OCI-LY1 (cell line): Measurements from ENCODE around the gene SEMA4G.

Experiments
- H2AFZ ChIP-seq: fragments of 200-600 bp; sonication (generic), shearing (Covaris generic); 2 replicates; pipeline ENCODE4 v1.6.0; 2014; ENCODE audit warnings: antibody characterized with exemption, mild to moderate bottlenecking, low read length
- H3F3A ChIP-seq: fragments of 200-600 bp; sonication (generic), shearing (Covaris generic); 2 replicates; pipeline ENCODE4 v1.6.0; 2014; ENCODE audit warnings: mild to moderate bottlenecking, antibody characterized with exemption, low read length, moderate library complexity; ENCODE audit not compliant: insufficient read depth
- H3K27ac ChIP-seq: fragments of 200-600 bp; sonication (generic); 2 replicates; pipeline ENCODE4 v1.5.1; 2014; ENCODE audit warnings: low read length, mixed run types, mild to moderate bottlenecking, low read depth; ENCODE audit not compliant: poor library complexity, severe bottlenecking
- H3K27me3 ChIP-seq: fragments of 200-600 bp; sonication (generic); 2 replicates; pipeline ENCODE4 v1.6.0; 2014; ENCODE audit warnings: antibody characterized with exemption, mild to moderate bottlenecking, low read length, moderate library complexity; ENCODE audit not compliant: insufficient read depth
- H3K36me3 ChIP-seq: fragments of 200-600 bp; sonication (generic); 2 replicates; pipeline ENCODE4 v1.6.1; 2014; ENCODE audit warnings: mild to moderate bottlenecking, antibody characterized with exemption, low read length, moderate library complexity, mixed read lengths; ENCODE audit not compliant: insufficient read depth
- H3K4me1 ChIP-seq: fragments of 200-600 bp; sonication (generic); 2 replicates; pipeline ENCODE4 v1.5.1; 2014; ENCODE audit warnings: mild to moderate bottlenecking, low read length, moderate library complexity; ENCODE audit not compliant: insufficient read depth, severe bottlenecking
- H3K4me2 ChIP-seq: fragments of 200-600 bp; sonication (generic), shearing (Covaris generic); 2 replicates; pipeline ENCODE4 v1.6.1; 2014; ENCODE audit warnings: low read length
- H3K4me3 ChIP-seq: fragments of 200-600 bp; sonication (generic); 2 replicates; pipeline ENCODE4 v1.5.1; 2014; ENCODE audit warnings: low read length, low read depth, mild to moderate bottlenecking, mixed read lengths; ENCODE audit not compliant: poor library complexity, severe bottlenecking
- H3K79me2 ChIP-seq: fragments of 200-600 bp; shearing (Covaris generic); 2 replicates; pipeline ENCODE4 v1.6.1; 2016; ENCODE audit warnings: mixed run types, low read length, mixed read lengths; ENCODE audit not compliant: insufficient read depth
- H3K9ac ChIP-seq: fragments of 200-600 bp; sonication (generic), shearing (Covaris generic); 2 replicates; pipeline ENCODE4 v1.6.1; 2014; ENCODE audit warnings: mild to moderate bottlenecking, low read length, mixed read lengths
- H3K9me2 ChIP-seq: fragments of 200-600 bp; sonication (generic), shearing (Covaris generic); 2 replicates; pipeline ENCODE4 v1.6.1; 2014; ENCODE audit warnings: low read depth, mild to moderate bottlenecking, low read length, mixed read lengths
- H3K9me3 ChIP-seq: fragments of 200-600 bp; shearing (Covaris generic); 2 replicates; pipeline ENCODE4 v1.6.1; 2014; ENCODE audit warnings: low read length, mixed read lengths
- H4K20me1 ChIP-seq: fragments of 200-600 bp; sonication (generic), shearing (Covaris generic); 2 replicates; pipeline ENCODE4 v1.6.0; 2016; ENCODE audit warnings: mild to moderate bottlenecking, low read length; ENCODE audit not compliant: insufficient read depth
- EZH2 ChIP-seq: fragments of 200-600 bp; sonication (generic), shearing (Covaris generic); IDR thresholded peaks from 2 replicates; pipeline ENCODE4 v1.8.0; 2017; ENCODE audit warnings: borderline replicate concordance, mixed run types, mild to moderate bottlenecking, antibody characterized with exemption, low read length, moderate library complexity, mixed read lengths
- TF ChIP-seq, protein P1 (sequence below): fragments of 200-600 bp; sonication (generic), shearing (Covaris generic); IDR thresholded peaks from 2 replicates; pipeline ENCODE4 v1.5.1; 2017; ENCODE audit warnings: mild to moderate bottlenecking, antibody characterized with exemption, low read length, moderate library complexity, mixed read lengths

Gene SEMA4G

GRCh38 chr10:100939763-100940344 lies 29.4 kb upstream of the SEMA4G start:
- peaks cover 33% of the 10 kb centered on the region for H3K36me3 ChIP-seq
- no peak overlapping the region for H3K4me3 ChIP-seq
- H3K27me3 ChIP-seq, result no peaks in the 10 kb centered on the region
- H3K9me3 ChIP-seq, result no peaks in the 10 kb centered on the region
- no peaks in the 10 kb centered on the region for H3F3A ChIP-seq
- H3K4me2 ChIP-seq, result no peak overlapping the region
- no peaks in the 10 kb centered on the region for H3K79me2 ChIP-seq
- no peaks in the 10 kb centered on the region for H3K9me2 ChIP-seq
- TF ChIP-seq, protein P1, sequence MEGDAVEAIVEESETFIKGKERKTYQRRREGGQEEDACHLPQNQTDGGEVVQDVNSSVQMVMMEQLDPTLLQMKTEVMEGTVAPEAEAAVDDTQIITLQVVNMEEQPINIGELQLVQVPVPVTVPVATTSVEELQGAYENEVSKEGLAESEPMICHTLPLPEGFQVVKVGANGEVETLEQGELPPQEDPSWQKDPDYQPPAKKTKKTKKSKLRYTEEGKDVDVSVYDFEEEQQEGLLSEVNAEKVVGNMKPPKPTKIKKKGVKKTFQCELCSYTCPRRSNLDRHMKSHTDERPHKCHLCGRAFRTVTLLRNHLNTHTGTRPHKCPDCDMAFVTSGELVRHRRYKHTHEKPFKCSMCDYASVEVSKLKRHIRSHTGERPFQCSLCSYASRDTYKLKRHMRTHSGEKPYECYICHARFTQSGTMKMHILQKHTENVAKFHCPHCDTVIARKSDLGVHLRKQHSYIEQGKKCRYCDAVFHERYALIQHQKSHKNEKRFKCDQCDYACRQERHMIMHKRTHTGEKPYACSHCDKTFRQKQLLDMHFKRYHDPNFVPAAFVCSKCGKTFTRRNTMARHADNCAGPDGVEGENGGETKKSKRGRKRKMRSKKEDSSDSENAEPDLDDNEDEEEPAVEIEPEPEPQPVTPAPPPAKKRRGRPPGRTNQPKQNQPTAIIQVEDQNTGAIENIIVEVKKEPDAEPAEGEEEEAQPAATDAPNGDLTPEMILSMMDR, result no peak
- no peak for TF ChIP-seq EZH2
- no peak overlapping the region for H3K27ac ChIP-seq
- H3K9ac ChIP-seq, result no peak overlapping the region
- no peaks in the 10 kb centered on the region for H4K20me1 ChIP-seq
- no peak overlapping the region for H2AFZ ChIP-seq
- no peaks in the 10 kb centered on the region for H3K4me1 ChIP-seq

- H3K36me3 ChIP-seq, result peaks cover 41% of the 10 kb centered on the region
Observed at GRCh38 chr10:100942229-100942628, 27.1 kb upstream of the SEMA4G start.

GRCh38 chr10:100943508-100943907 lies 25.8 kb upstream of the SEMA4G start:
- H3K27me3 ChIP-seq, result no peaks in the 10 kb centered on the region
- H3K9me2 ChIP-seq, result no peaks in the 10 kb centered on the region
- H3K4me3 ChIP-seq, result no peak overlapping the region
- no peaks in the 10 kb centered on the region for H4K20me1 ChIP-seq
- H3K9ac ChIP-seq, result no peak overlapping the region
- no peaks in the 10 kb centered on the region for H3F3A ChIP-seq
- no peak for TF ChIP-seq EZH2
- TF ChIP-seq, protein P1, result no peak
- no peaks in the 10 kb centered on the region for H3K9me3 ChIP-seq
- no peak overlapping the region for H3K4me2 ChIP-seq
- H3K4me1 ChIP-seq, result no peaks in the 10 kb centered on the region
- H2AFZ ChIP-seq, result no peak overlapping the region
- peaks cover 39% of the 10 kb centered on the region for H3K36me3 ChIP-seq
- no peak overlapping the region for H3K27ac ChIP-seq
- H3K79me2 ChIP-seq, result no peaks in the 10 kb centered on the region

More at GRCh38 chr10:100942229-100942628, 27.1 kb upstream of the SEMA4G start:
- Histone ChIP-seq H4K20me1 (no peaks in the 10 kb centered on the region), H3K4me3 (no peak overlapping the region), H3K9me2 (no peaks in the 10 kb centered on the region), H2AFZ (no peak overlapping the region), H3K27me3 (no peaks in the 10 kb centered on the region), H3K27ac (no peak overlapping the region), H3K4me2 (no peak overlapping the region), H3K9ac (no peak overlapping the region), H3K4me1 (no peaks in the 10 kb centered on the region), H3F3A (no peaks in the 10 kb centered on the region), H3K9me3 (no peaks in the 10 kb centered on the region), H3K79me2 (no peaks in the 10 kb centered on the region)
- TF ChIP-seq, protein P1, result no peak
- TF ChIP-seq EZH2, result no peak
